Keratinocyte (primary cell): ENCODE measurements around the gene CD24.

Experiments used
- EZH2 ChIP-seq: IDR thresholded peaks from one replicate; pipeline ENCODE4 v1.6.1; 2012; ENCODE audit warnings: inconsistent platforms, mild to moderate bottlenecking, low read length, moderate library complexity
- TF ChIP-seq, protein P1 (sequence below), 3 experiments: IDR thresholded peaks in 1 of 3; conservative IDR thresholded peaks in 1 of 3; optimal IDR thresholded peaks in 1 of 3; 2 replicates in 2 of 3; 3 replicates in 1 of 3; pipeline versions ENCODE3 to v1.5.1; 2011; ENCODE audit warnings: low read length in 3 of 3, mild to moderate bottlenecking in 3 of 3, moderate library complexity in 2 of 3, control low read depth in 1 of 3, inconsistent platforms in 1 of 3; ENCODE audit not compliant: insufficient read depth in 2 of 3; ENCODE audit errors: extremely low read depth in 1 of 3

- TF ChIP-seq, protein P1, sequence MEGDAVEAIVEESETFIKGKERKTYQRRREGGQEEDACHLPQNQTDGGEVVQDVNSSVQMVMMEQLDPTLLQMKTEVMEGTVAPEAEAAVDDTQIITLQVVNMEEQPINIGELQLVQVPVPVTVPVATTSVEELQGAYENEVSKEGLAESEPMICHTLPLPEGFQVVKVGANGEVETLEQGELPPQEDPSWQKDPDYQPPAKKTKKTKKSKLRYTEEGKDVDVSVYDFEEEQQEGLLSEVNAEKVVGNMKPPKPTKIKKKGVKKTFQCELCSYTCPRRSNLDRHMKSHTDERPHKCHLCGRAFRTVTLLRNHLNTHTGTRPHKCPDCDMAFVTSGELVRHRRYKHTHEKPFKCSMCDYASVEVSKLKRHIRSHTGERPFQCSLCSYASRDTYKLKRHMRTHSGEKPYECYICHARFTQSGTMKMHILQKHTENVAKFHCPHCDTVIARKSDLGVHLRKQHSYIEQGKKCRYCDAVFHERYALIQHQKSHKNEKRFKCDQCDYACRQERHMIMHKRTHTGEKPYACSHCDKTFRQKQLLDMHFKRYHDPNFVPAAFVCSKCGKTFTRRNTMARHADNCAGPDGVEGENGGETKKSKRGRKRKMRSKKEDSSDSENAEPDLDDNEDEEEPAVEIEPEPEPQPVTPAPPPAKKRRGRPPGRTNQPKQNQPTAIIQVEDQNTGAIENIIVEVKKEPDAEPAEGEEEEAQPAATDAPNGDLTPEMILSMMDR (optimal IDR thresholded peaks at IDR 0.05 in 1 of 3, IDR thresholded peaks at IDR 0.05 in 1 of 3, conservative IDR thresholded peaks at IDR 0.05 in 1 of 3; ENCODE audit: extremely low read depth in 1 of 3, insufficient read depth in 2 of 3, low read length in 3 of 3): no peak
- no peak for TF ChIP-seq EZH2
Measured at GRCh38 chr6:106961136-106961535, 13.4 kb downstream of the CD24 start.
